Measurements from ENCODE around the gene RBM44. TPM values are rescaled to one million over a fixed set of nuclear protein-coding genes. Genes with fewer than 3 reads are reported as not detected.
"Not testable (repeated sequence)": the region's sequence is repeated elsewhere in the genome, so short reads cannot be mapped to it uniquely, and the experiment has no call there.

RBM44 gene
- total RNA-seq, 1 donor from 2014 or later: 0.50 TPM

DNA sequence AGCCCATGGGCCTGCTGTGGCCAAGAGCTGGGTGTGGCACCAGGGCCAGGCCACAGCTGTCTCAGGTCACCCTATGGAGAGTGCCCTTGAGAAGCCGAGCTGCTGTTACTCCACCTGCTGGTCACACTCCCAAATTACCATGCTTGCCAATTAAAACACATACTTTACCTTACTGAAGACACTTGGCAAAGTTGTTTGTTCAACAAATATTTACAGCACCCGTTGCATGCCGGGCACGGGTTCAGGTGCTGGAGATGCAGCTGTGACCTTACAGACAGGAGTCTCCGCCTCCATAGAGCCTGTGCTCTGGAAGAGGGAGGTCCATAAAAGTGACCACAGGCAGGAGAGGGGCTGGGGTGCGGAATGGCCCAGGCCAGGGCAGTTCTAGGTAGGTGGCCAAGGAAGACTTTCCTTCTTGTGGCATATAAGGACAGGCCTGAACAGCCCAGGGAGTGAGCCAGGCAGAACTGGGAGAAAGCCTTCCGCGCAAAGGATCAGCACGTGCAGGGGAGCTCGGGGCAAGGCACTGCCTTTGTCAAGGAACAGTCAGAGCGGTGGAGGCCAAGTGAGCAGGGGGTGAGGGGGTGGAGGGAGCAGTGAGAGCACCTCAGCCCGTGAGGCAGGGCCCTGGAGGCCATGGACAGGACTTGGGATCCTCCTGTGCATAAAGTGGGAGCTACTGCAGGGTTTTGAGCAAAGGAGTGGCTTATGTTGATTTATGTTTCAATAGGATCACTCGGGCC lies 23.6 kb upstream of the RBM44 start:
- Mint-ChIP-seq H3K4me3 (ENCODE audit: unreplicated experiment) (no peak overlapping the region), H3K27ac (ENCODE audit: unreplicated experiment) (no peak overlapping the region), H3K4me1 (ENCODE audit: low read depth) (peaks cover 9% of the 10 kb centered on the region), H3K27me3 (ENCODE audit: low read depth) (no peaks in the 10 kb centered on the region), H3K9me3 (ENCODE audit: low read depth) (no peaks in the 10 kb centered on the region), H3K36me3 (ENCODE audit: low read depth) (peaks cover 38% of the 10 kb centered on the region)
- TF ChIP-seq, protein P1, sequence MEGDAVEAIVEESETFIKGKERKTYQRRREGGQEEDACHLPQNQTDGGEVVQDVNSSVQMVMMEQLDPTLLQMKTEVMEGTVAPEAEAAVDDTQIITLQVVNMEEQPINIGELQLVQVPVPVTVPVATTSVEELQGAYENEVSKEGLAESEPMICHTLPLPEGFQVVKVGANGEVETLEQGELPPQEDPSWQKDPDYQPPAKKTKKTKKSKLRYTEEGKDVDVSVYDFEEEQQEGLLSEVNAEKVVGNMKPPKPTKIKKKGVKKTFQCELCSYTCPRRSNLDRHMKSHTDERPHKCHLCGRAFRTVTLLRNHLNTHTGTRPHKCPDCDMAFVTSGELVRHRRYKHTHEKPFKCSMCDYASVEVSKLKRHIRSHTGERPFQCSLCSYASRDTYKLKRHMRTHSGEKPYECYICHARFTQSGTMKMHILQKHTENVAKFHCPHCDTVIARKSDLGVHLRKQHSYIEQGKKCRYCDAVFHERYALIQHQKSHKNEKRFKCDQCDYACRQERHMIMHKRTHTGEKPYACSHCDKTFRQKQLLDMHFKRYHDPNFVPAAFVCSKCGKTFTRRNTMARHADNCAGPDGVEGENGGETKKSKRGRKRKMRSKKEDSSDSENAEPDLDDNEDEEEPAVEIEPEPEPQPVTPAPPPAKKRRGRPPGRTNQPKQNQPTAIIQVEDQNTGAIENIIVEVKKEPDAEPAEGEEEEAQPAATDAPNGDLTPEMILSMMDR (IDR thresholded peaks at IDR 0.05): peak; percentile 84
- no peak for DNase-seq (ENCODE audit: low spot score)

DNA sequence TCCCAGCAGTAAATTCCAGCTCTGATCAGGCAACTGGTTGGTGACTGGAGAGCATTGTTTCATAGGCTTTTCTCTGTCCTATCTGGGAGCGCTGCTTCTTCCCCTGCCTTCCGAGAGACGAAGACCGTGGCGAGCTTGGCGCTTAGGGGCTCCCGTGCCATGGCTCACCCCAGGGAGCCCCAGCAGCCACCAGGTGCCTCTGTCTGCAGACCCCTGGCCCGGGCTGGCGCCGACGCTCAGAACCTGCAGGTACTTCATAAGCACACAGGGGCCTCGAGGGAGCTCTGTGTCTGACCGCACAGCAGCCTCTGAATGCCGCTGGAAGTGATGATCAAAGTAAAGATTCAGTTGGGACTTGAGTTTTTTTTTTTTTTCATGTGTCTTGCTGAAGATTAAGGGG lies 19.1 kb upstream of the RBM44 start:
- TF ChIP-seq, protein P1 (IDR thresholded peaks at IDR 0.05): no peak
- no peaks in the 10 kb centered on the region for H3K9me3 Mint-ChIP-seq (ENCODE audit: low read depth)
- H3K4me1 Mint-ChIP-seq (ENCODE audit: low read depth): peaks cover 4% of the 10 kb centered on the region
- no peak overlapping the region for H3K4me3 Mint-ChIP-seq (ENCODE audit: unreplicated experiment)
- H3K27ac Mint-ChIP-seq (ENCODE audit: unreplicated experiment): no peak overlapping the region
- no peaks in the 10 kb centered on the region for H3K27me3 Mint-ChIP-seq (ENCODE audit: low read depth)
- DNase-seq (ENCODE audit: low spot score): no peak
- peaks cover 49% of the 10 kb centered on the region for H3K36me3 Mint-ChIP-seq (ENCODE audit: low read depth)

DNA sequence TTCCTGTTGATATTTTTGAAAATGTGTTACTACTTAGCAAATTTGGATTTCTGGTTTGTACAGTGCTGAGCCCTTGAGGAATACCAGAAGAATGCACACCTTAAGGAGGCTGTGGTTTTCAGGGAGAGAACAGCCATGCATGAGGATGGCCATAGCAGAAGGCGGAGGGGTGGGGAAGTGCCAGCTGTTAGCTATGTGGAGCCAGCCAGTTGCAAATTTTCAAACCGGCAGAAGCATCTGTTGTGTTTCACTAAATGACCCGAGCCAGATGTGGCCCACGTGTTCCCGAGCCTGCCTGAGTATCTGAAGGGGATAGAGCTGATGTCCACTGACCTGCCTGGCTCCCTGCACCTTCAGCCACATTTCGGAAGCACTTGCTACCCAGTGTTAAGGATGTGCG lies 16.4 kb upstream of the RBM44 start:
- DNase-seq (ENCODE audit: low spot score): no peak
- no peak overlapping the region for H3K27ac Mint-ChIP-seq (ENCODE audit: unreplicated experiment)
- H3K4me1 Mint-ChIP-seq (ENCODE audit: low read depth): no peaks in the 10 kb centered on the region
- no peak overlapping the region for H3K4me3 Mint-ChIP-seq (ENCODE audit: unreplicated experiment)
- peaks cover 51% of the 10 kb centered on the region for H3K36me3 Mint-ChIP-seq (ENCODE audit: low read depth)
- no peaks in the 10 kb centered on the region for H3K27me3 Mint-ChIP-seq (ENCODE audit: low read depth)
- H3K9me3 Mint-ChIP-seq (ENCODE audit: low read depth): peaks cover 12% of the 10 kb centered on the region
- TF ChIP-seq, protein P1 (IDR thresholded peaks at IDR 0.05): no peak

DNA sequence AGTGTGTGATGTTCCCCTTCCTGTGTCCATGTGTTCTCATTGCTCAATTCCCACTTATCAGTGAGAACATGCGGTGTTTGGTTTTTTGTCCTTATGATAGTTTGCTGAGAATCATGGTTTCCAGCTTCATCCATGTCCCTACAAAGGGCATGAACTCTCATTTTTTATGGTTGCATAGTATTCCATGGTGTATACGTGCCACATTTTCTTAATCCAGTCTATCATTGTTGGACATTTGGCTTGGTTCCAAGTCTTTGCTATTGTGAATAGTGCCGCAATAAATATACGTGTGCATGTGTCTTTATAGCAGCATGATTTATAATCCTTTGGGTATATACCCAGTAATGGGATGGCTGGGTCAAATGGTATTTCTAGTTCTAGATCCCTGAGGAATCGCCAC lies 14.9 kb upstream of the RBM44 start:
- not testable (repeated sequence) for DNase-seq (ENCODE audit: low spot score); H3K27ac Mint-ChIP-seq (ENCODE audit: unreplicated experiment); H3K4me1 Mint-ChIP-seq (ENCODE audit: low read depth); H3K27me3 Mint-ChIP-seq (ENCODE audit: low read depth); H3K4me3 Mint-ChIP-seq (ENCODE audit: unreplicated experiment)
- Mint-ChIP-seq H3K9me3 (ENCODE audit: low read depth) (peaks cover 17% of the 10 kb centered on the region), H3K36me3 (ENCODE audit: low read depth) (peaks cover 46% of the 10 kb centered on the region)

GRCh38 chr2:237786936-237787335 lies 11.6 kb upstream of the RBM44 start:
- Mint-ChIP-seq H3K4me3 (ENCODE audit: unreplicated experiment) (no peak overlapping the region), H3K9me3 (ENCODE audit: low read depth) (peaks cover 17% of the 10 kb centered on the region), H3K27me3 (ENCODE audit: low read depth) (no peaks in the 10 kb centered on the region), H3K36me3 (ENCODE audit: low read depth) (peaks cover 30% of the 10 kb centered on the region), H3K27ac (ENCODE audit: unreplicated experiment) (no peak overlapping the region), H3K4me1 (ENCODE audit: low read depth) (no peaks in the 10 kb centered on the region)
- TF ChIP-seq, protein P1 (IDR thresholded peaks at IDR 0.05): no peak
- no peak for DNase-seq (ENCODE audit: low spot score)

DNA sequence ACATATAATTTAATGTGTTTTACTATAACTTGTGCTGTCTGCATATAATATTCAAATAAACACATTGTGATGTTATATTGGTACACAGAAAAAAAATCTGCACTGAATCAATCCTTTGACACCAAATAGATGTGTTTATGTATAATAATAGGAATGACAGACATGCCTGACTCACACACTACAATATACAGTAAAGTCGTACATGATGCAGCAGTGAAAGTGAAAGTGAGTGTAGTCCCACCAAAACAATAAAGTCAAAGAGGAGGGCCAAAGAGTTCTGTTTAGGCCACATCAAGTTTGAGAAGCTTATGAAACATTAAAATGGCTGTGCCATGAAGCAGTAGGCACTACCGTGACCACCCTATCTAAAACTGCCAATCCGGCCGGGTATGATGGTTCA lies 8.2 kb upstream of the RBM44 start:
- H3K27me3 Mint-ChIP-seq (ENCODE audit: low read depth): no peaks in the 10 kb centered on the region
- no peak overlapping the region for H3K4me3 Mint-ChIP-seq (ENCODE audit: unreplicated experiment)
- H3K4me1 Mint-ChIP-seq (ENCODE audit: low read depth): no peaks in the 10 kb centered on the region
- TF ChIP-seq, protein P1 (IDR thresholded peaks at IDR 0.05): no peak
- H3K9me3 Mint-ChIP-seq (ENCODE audit: low read depth): peaks cover 17% of the 10 kb centered on the region
- no peak overlapping the region for H3K27ac Mint-ChIP-seq (ENCODE audit: unreplicated experiment)
- DNase-seq (ENCODE audit: low spot score): no peak
- peaks cover 15% of the 10 kb centered on the region for H3K36me3 Mint-ChIP-seq (ENCODE audit: low read depth)
